ENCODE data around the gene UQCRC1.

- TF ChIP-seq CTCF (conservative IDR thresholded peaks at IDR 0.05 in 1 of 2, IDR thresholded peaks at IDR 0.05 in 1 of 2; ENCODE audit: low read depth in 1 of 2, low read length in 2 of 2) (no peak), EZH2 (IDR thresholded peaks at IDR 0.05; ENCODE audit: low read length, missing control alignments) (no peak)
Observed at GRCh38 chr3:48563382-48563918, 46.0 kb downstream of the UQCRC1 start, which contains the start of gene UCN2.
